WTC11 (cell line): Measurements from ENCODE around the gene SAMD9. TPM values are rescaled to one million over a fixed set of nuclear protein-coding genes. Genes with fewer than 3 reads are reported as not detected.

Source experiments
- ATAC-seq: fragments of 200-7000 bp; cut with Tn5 transposase; 2 replicates; pipeline ENCODE4 v1.10.0; 2021; ENCODE audit warnings: mild to moderate bottlenecking, moderate library complexity
- Bru-seq: library from RNA; stranded (reverse); fragments of 400-500 nt; gene quantifications from one replicate; lab custom pipeline; 2021; lab: Mats Ljungman, UMichigan
- CTCF ChIA-PET: fragments of 300-600 bp; sonication (Branson Sonifier 250); formaldehyde crosslinking; loops from one replicate; lab custom pipeline; 2021; ENCODE audit warnings: antibody characterized with exemption; lab: Charles Lee
- POLR2A ChIA-PET: fragments of 350-600 bp; sonication (Branson Sonifier 250); formaldehyde crosslinking; loops from one replicate; lab custom pipeline; 2021; ENCODE audit warnings: antibody characterized with exemption; lab: Charles Lee
- DNase-seq: peaks from one replicate; pipeline ENCODE4 v3.0.0; 2021; ENCODE audit warnings: low spot score
- H3K27ac Mint-ChIP-seq: 2 replicates; pipeline ENCODE4 v1.8.0; 2021; ENCODE audit warnings: mixed read lengths
- H3K27me3 Mint-ChIP-seq: 2 replicates; pipeline ENCODE4 v1.8.0; 2021; ENCODE audit warnings: low read depth, mild to moderate bottlenecking, moderate library complexity, mixed read lengths
- H3K36me3 Mint-ChIP-seq: 2 replicates; pipeline ENCODE4 v1.8.0; 2021; ENCODE audit warnings: mixed read lengths
- H3K4me1 Mint-ChIP-seq: 2 replicates; pipeline ENCODE4 v1.8.0; 2022; ENCODE audit warnings: mixed read lengths
- H3K4me3 Mint-ChIP-seq: 2 replicates; pipeline ENCODE4 v1.8.0; 2021; ENCODE audit warnings: mild to moderate bottlenecking, moderate library complexity, mixed read lengths
- H3K9me3 Mint-ChIP-seq: 2 replicates; pipeline ENCODE4 v1.8.0; 2021; ENCODE audit warnings: mixed read lengths
- ARID4B ChIP-seq: sonication (generic); formaldehyde crosslinking; IDR thresholded peaks from 2 replicates; pipeline ENCODE4 v1.8.0; 2023; ENCODE audit warnings: missing genetic modification reagents, mild to moderate bottlenecking, borderline replicate concordance
- E2F5 ChIP-seq: sonication (generic); formaldehyde crosslinking; IDR thresholded peaks from 2 replicates; pipeline ENCODE4 v1.8.1; 2022; ENCODE audit warnings: mild to moderate bottlenecking, moderate library complexity, missing genetic modification reagents
- ETV6 ChIP-seq: sonication (generic); formaldehyde crosslinking; IDR thresholded peaks from 2 replicates; pipeline ENCODE4 v1.8.1; 2022; ENCODE audit warnings: mild to moderate bottlenecking, missing genetic modification reagents
- FOXK1 ChIP-seq: sonication (generic); formaldehyde crosslinking; IDR thresholded peaks from 2 replicates; pipeline ENCODE4 v1.8.0; 2022; ENCODE audit warnings: mild to moderate bottlenecking, moderate library complexity, missing genetic modification reagents
- FOXP4 ChIP-seq: sonication (generic); formaldehyde crosslinking; IDR thresholded peaks from 2 replicates; pipeline ENCODE4 v1.8.0; 2022; ENCODE audit warnings: mild to moderate bottlenecking, missing genetic modification reagents
- HMGXB4 ChIP-seq: sonication (generic); formaldehyde crosslinking; IDR thresholded peaks from 2 replicates; pipeline ENCODE4 v1.8.1; 2023; ENCODE audit warnings: mild to moderate bottlenecking, moderate library complexity, missing genetic modification reagents
- MXD4 ChIP-seq: fragments of 250-450 bp; sonication (Bioruptor Pico); IDR thresholded peaks from 2 replicates; pipeline ENCODE4 v1.8.0; 2021; ENCODE audit warnings: mild to moderate bottlenecking, moderate library complexity, borderline replicate concordance
- NR3C1 ChIP-seq: sonication (generic); formaldehyde crosslinking; conservative IDR thresholded peaks from 2 replicates; pipeline ENCODE4 v1.8.1; 2023; ENCODE audit warnings: low read depth, mild to moderate bottlenecking, missing genetic modification reagents
- OVOL2 ChIP-seq: fragments of 250-450 bp; sonication (Bioruptor Pico); IDR thresholded peaks from 2 replicates; pipeline ENCODE4 v1.9.0; 2021; ENCODE audit warnings: mild to moderate bottlenecking, borderline replicate concordance
- ZNF219 ChIP-seq: sonication (generic); formaldehyde crosslinking; IDR thresholded peaks from 2 replicates; pipeline ENCODE4 v1.8.0; 2023; ENCODE audit warnings: missing genetic modification reagents, mild to moderate bottlenecking, borderline replicate concordance
- ZNF317 ChIP-seq: sonication (generic); formaldehyde crosslinking; IDR thresholded peaks from 2 replicates; pipeline ENCODE4 v1.8.1; 2023; ENCODE audit warnings: low read depth, mild to moderate bottlenecking, moderate library complexity, missing genetic modification reagents, borderline replicate concordance
- ZNF396 ChIP-seq: fragments of 250-450 bp; sonication (Bioruptor Pico); IDR thresholded peaks from 2 replicates; pipeline ENCODE4 v1.8.0; 2021; ENCODE audit warnings: mild to moderate bottlenecking, moderate library complexity, borderline replicate concordance
- ZNF416 ChIP-seq: fragments of 250-450 bp; sonication (Bioruptor Pico); IDR thresholded peaks from 2 replicates; pipeline ENCODE4 v1.9.0; 2021; ENCODE audit warnings: mild to moderate bottlenecking, inconsistent platforms
- ZNF532 ChIP-seq: fragments of 250-450 bp; sonication (Bioruptor Pico); IDR thresholded peaks from 2 replicates; pipeline ENCODE4 v1.9.0; 2021; ENCODE audit warnings: mild to moderate bottlenecking, borderline replicate concordance
- long read RNA-seq, 3 experiments: library from RNA in 1 of 3; library from capped mRNA in 1 of 3; library from polyadenylated mRNA in 1 of 3; unstranded in 2 of 3; stranded (forward) in 1 of 3; transcript quantifications; one replicate each; pipeline ENCODE4 v2.0.0, GENCODE V29; 2021
- total RNA-seq: library from RNA; stranded (reverse); gene quantifications from 3 replicates; pipeline ENCODE4 v1.2.3, GENCODE V29; 2021
- TF ChIP-seq, protein P1 (sequence below): fragments of 250-450 bp; sonication (Bioruptor Pico); IDR thresholded peaks from 2 replicates; pipeline ENCODE4 v1.9.0; 2021; ENCODE audit warnings: mild to moderate bottlenecking
- TF ChIP-seq, protein P2 (sequence below): sonication (generic); formaldehyde crosslinking; IDR thresholded peaks from 2 replicates; pipeline ENCODE4 v1.8.0; 2023; ENCODE audit warnings: mild to moderate bottlenecking, missing genetic modification reagents

Gene SAMD9
- total RNA-seq, result 0.11 to 0.14 TPM (median 0.11 TPM) in 3 replicates
- Bru-seq, nascent RNA, result percentile 8 among the genes with signal in this experiment
- long read RNA-seq, experiment 1, result 0 reads
- long read RNA-seq, experiment 2, result 0 reads
- long read RNA-seq, experiment 3, result 0 reads

GRCh38 chr7:93117852-93118530 lies at the start of gene SAMD9:
SAMD9 (minus strand) TSS chr7:93117979; CDS start chr7:93106097, 11,882 bp downstream.
- ATAC-seq (peak; percentile 57), DNase-seq (no peak)
- TF ChIP-seq, protein P1, sequence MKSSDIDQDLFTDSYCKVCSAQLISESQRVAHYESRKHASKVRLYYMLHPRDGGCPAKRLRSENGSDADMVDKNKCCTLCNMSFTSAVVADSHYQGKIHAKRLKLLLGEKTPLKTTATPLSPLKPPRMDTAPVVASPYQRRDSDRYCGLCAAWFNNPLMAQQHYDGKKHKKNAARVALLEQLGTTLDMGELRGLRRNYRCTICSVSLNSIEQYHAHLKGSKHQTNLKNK (CRISPR knock-in tag), result no peak
- TF ChIP-seq FOXP4 (CRISPR knock-in tag) (no peak), ZNF219 (CRISPR knock-in tag) (no peak), ZNF317 (CRISPR knock-in tag) (no peak), ZNF396 (CRISPR knock-in tag) (no peak), ZNF532 (CRISPR knock-in tag) (no peak), ETV6 (CRISPR knock-in tag) (no peak)
- TF ChIP-seq, protein P2, sequence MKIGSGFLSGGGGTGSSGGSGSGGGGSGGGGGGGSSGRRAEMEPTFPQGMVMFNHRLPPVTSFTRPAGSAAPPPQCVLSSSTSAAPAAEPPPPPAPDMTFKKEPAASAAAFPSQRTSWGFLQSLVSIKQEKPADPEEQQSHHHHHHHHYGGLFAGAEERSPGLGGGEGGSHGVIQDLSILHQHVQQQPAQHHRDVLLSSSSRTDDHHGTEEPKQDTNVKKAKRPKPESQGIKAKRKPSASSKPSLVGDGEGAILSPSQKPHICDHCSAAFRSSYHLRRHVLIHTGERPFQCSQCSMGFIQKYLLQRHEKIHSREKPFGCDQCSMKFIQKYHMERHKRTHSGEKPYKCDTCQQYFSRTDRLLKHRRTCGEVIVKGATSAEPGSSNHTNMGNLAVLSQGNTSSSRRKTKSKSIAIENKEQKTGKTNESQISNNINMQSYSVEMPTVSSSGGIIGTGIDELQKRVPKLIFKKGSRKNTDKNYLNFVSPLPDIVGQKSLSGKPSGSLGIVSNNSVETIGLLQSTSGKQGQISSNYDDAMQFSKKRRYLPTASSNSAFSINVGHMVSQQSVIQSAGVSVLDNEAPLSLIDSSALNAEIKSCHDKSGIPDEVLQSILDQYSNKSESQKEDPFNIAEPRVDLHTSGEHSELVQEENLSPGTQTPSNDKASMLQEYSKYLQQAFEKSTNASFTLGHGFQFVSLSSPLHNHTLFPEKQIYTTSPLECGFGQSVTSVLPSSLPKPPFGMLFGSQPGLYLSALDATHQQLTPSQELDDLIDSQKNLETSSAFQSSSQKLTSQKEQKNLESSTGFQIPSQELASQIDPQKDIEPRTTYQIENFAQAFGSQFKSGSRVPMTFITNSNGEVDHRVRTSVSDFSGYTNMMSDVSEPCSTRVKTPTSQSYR (CRISPR knock-in tag), result no peak
- ChIA-PET POLR2A (no interaction called here), CTCF (no interaction called here)
- peaks cover 31% of the 10 kb centered on the region for H3K9me3 Mint-ChIP-seq
- H3K4me1 Mint-ChIP-seq, result peaks cover 7% of the 10 kb centered on the region; the same call in 1 of the 2 replicates
- peaks cover 2% of the 10 kb centered on the region; the same call in 1 of the 2 replicates for H3K27me3 Mint-ChIP-seq
- H3K4me3 Mint-ChIP-seq, result no peak within 1 kb of the TSS
- H3K27ac Mint-ChIP-seq, result no peak within 1 kb of the TSS
- H3K36me3 Mint-ChIP-seq, result no peaks in the 10 kb centered on the region

DNA sequence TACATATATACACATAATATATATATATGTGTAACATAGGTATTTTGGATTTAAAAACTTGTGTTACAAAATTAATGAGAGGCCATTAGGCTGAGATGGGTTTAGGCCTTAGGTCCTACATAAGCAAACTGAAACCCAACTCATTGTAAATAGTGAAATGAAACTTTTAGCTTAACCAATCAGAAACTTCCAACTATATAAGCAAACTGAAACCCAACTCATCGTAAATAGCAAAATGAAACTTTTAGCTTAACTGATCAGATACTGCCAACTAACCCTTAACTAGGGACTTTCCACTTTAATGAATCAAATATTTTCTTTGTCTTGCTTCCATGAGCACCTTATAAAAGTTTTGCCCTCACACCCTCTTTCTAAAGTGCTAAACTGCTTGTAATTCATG lies 47.7 kb upstream of the SAMD9 start:
- DNase-seq, result no peak
- Mint-ChIP-seq H3K4me1 (no peaks in the 10 kb centered on the region), H3K27me3 (peaks cover 26% of the 10 kb centered on the region), H3K36me3 (no peaks in the 10 kb centered on the region), H3K4me3 (no peak overlapping the region), H3K27ac (no peak overlapping the region), H3K9me3 (peaks cover 6% of the 10 kb centered on the region)
- ChIA-PET POLR2A (no interaction called here), CTCF (no interaction called here)
- ATAC-seq, result no peak
- no peak for TF ChIP-seq ARID4B (CRISPR knock-in tag)
- TF ChIP-seq OVOL2 (CRISPR knock-in tag), result no peak
- TF ChIP-seq HMGXB4, result no peak
- TF ChIP-seq ZNF416 (CRISPR knock-in tag), result no peak
- no peak for TF ChIP-seq ZNF396 (CRISPR knock-in tag)
- TF ChIP-seq MXD4, result no peak
- TF ChIP-seq NR3C1 (CRISPR knock-in tag), result no peak
- no peak for TF ChIP-seq E2F5 (CRISPR knock-in tag)
- no peak for TF ChIP-seq FOXK1
